HG03045 (cell line): Measurements from ENCODE around the gene SLC48A1.

Experiments used
- ATAC-seq: cut with Tn5 transposase; IDR thresholded peaks from one replicate; pipeline ENCODE4 v1.9.1; 2021; ENCODE audit warnings: mild to moderate bottlenecking, moderate library complexity; ENCODE audit not compliant: unreplicated experiment

Gene SLC48A1

DNA sequence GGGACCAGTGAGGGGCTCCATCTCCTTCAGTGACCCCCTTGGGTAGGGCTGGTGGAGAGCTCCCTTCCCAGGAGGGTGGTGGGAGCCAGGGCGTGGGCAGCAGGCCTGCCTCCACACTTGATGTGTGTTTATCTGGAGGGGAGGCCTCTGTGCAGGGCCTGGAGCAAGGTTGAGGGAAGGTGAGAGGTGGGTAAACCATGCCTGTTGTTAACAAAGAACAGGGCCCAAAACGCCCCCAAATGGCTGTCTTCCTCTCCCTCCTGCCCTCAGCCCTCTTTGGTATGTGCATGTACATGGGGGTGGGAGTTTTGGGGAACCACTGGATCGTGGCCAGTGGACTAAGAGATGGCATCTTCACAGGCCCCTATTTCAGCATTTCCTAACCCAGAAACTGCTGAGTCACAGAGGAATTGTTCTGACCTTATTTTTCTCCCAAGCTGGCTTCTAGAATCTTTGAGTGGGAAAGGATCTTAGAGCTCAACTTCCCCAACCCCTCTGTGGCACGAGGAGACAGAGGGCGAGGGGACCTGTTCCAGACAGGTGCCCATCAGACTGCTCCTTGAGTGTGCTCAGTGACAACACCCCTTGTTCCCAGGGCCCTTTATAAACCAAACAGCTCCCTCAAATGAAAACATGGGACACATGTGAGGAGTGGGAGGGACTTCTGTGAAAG, 3.6 kb downstream of the SLC48A1 start:
- no peak for ATAC-seq

DNA sequence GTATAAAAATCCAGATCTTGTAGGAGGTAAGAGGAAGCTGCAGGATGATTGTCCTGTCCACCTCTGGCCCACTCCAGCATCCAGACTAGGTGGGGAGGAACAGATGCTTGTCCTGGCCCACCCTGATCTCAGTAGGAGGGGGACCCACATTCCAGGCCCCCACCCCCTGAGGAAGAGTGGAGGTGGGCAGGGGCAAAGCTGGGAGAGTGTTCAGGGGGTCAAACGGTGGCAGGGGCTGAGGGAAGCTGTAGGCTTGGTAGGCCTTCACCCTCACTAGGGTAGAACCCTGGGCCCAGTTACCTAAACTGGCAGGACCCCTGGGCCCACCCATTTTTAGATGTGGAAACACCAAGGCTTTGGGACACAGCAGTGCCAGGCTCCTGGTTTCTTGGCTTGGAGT, 4.1 kb downstream of the SLC48A1 start:
- ATAC-seq = no peak

DNA sequence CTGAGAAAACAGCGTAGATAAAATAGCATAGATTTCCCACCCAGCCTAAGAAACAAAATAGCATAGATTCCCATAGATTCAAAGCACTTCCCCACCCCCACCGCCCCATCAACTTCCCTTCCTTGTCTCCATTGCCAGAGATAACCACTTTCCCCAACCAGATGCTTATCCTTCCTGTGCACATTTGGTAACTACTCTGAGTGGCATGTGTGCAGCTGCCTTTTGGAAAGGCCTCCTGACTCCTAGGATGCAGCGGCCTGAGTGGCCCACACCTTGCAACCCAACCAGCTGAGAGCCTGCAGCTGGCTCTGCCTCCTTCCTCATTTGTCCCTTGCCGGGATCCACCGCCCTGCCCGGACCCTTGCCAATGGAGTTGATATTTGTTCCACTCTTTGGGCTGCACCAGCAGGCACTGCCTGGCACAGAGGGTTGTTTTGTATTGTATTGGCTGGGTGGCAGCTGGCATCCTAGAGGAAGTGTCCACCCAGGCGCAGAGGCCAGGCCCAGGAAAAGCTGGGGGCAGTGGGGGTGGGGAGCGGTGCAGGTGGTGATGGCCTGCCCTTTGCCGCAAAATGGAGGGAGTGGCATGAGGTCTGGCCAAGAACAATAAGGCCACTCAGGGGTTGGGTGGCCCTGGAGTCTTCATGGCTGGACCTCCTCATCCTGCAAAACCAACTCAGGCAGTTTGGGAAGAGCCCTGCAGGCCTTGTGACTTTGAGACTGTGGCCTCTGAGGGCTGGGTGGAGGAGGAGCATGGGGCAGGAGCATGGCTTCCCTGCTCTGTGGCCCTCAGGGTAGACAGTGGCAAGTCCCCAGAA, 4.9 kb downstream of the SLC48A1 start:
- ATAC-seq = no peak

GRCh38 chr12:47778881-47779280, 5.8 kb downstream of the SLC48A1 start:
- ATAC-seq = no peak

- no peak for ATAC-seq
Observed at GRCh38 chr12:47779301-47779942, 6.4 kb downstream of the SLC48A1 start.

DNA sequence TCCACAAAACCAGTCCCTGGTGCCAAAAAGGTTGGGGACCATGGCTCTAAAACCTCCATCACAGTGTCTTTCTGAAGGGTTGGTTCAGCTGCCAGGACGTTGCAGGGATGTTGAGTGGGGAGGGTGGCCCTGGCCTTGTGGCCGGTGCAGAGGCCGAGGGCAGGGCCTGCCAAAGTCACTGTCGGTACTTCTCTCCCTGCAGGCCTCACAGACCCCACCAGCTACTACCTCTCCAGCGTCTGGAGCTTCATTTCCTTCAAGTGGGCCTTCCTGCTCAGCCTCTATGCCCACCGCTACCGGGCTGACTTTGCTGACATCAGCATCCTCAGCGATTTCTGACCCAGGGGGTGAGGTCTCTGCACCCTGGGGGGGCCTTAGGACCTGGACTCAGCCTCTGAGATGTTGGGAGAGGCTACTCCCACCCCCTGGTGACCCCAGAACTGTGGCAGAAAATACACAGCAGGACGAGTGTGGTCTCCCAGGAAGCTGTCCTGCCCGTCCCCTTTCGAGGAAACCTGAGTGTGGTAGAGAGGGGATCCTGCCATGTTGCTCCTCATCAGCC, 7.0 kb downstream of the SLC48A1 start:
- ATAC-seq = no peak

DNA sequence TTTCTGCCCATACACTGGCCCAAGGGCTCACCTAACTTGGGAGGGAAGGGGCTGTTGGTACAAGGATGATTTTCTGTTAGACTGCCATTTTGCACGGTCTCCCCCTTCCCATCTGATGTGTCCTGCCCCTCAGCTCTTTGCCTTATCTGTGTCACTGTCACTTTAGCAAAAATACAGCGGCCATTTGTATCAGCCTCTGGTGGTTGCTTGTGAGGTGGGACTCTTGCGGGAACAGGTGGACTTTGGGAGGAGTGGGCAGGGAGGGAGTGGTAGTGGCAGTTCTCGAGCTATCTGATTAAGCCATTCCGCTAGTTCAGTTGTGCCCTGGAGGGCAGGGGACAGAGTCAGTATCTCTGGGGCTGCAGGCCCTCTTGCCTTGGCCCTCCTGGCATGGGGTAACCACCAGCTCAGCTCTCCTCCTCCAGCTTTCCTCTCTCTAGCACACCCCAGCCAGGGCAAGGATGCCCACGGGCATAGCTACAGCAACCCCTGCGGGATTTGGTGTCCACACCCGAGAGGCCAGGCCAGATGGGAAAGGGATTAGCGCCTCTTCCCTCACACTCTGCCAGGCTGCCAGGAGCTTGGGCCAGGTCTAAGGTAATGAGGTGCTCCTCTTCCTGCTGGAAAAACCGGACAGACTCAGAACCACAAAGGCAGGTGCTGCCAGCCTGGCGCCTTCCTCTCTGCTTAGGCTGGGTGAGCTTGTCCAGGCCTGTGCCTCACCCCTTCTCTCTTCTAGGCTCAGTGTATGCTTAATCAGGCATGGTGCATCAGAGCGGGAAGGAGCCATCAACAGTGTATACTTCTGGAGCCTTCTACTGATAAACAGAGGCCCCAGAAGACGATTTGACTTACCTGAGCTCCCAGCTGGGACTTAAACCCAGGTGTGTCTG, 8.7 kb downstream of the SLC48A1 start:
- ATAC-seq = no peak

- no peak for ATAC-seq
Observed at GRCh38 chr12:47782372-47782770, 9.3 kb downstream of the SLC48A1 start.

GRCh38 chr12:47783024-47783755, 10.2 kb downstream of the SLC48A1 start:
- ATAC-seq = no peak

DNA sequence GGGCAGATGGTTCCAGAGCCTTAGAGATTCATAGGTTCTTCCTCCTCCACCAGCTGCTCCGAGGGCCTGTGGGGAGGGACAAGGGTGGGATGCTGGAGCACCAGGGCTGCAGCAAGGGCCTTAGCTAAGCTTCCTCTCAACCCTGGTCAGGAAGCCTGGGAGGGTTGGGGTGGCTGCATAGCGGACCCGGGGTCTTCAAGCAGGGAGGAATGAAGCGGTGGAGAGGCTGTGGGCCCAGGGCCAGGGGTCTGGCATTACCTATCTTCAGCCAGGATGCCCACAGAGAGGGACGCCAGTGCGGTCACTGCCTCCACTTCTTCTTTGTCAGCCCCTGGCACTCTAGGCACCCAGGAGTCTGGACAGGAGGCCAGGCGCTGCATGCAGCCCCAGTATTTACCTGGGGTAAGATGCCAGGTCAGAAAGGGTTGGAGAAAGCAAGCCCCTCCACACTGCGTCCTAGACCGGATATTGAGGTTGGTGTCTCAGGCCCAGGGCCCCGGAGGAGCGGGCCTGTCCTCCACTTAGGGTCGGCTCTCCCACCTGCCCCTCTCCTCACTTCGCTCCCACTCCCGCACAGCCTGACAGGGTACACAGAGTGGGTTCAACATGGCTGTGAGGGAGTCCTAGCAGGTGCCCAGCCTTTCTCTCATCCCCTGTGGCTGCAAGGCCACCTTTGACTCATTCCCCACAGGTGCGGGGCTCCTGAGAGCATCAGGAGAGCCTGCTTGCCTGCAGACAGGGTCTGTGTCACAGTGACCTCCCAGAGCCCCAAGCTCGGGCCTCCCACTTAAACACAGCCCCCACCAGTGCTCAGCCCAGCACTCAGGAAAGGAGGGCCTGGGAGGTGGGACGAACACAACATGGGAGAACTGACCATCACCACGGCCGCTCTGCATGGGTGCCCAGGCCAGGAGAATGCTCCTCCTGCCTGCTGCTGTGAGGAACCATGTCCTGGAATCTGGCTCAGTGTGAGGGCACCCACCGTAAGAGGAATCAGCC, 11.1 kb downstream of the SLC48A1 start:
- ATAC-seq = no peak

DNA sequence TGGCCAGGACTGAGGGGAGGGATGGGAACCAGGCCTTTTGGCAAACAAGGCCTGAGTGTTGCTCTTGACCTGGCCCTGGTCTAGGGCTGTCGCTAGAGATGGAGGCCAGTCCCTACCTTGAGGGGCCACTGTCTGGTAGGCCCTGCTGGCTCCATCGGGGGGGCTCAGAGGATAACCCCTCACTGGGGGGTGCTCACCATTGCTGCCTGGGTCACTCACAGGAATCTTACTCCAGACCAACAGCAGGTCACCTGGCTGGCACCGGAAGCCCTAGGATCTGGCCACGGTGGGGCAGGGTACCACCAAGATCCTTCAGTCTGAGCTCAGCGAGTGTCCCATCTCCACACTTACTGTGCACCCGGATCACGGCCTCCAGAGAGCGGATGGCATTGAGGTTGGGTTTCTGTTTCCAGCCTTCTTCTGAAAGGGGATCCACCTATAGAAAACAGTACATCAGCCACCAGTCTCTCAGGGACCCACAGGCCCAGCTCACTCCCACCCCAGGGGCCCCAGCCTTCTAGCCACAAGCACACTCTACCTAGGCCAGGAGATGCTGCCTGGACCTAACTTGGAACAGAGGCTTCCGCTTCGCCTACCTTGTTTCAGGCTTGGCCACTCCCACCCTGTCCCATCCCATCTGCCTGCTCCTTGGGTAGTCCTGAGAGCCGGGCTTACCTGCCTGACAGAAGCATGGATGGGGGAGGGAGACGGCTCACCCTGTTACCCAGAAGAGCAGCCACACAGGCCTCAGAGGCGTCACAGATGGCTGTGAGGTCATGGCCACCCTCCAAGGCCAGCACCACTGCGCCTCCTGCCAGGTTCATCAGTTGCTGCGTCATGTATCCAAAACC, 12.2 kb downstream of the SLC48A1 start:
- ATAC-seq = no peak

DNA sequence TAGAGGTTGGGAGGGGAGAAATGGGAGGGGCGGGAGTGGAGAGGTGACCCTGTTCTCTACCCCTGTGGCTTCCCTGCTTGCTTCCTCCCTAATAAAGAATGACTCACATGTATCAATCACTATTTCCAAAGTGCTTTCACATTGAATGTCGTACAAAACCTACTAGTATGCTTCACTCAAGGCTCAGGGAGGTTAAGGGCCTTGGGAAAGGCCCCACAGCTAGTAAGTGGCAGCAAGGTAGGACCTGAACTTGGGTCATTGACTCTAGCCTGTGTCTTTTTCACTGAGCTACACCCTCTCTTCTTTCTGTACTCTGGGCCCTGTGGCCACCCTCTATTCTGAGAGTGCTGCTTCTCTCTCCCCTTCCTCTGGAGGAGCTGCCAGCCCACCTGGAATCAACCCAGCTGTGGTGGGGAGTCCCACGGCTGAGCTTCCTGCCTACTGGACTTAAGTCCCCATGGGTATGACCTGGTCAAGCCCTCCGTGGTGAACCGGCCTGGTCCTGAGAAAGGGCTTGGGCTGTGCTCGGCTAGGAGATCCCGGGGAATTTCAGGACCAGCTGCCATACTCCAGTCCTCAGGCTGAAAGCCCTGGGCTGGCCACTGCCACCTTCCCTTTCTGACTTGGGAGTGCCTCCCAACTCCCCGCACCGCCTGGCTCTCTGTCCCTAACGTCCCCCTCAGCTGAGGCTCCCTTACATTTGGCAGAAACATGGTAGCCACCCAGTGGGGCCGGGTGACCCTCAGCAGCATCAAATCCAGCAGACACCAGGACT, 13.0 kb downstream of the SLC48A1 start:
- no peak for ATAC-seq

- ATAC-seq = no peak
Observed at GRCh38 chr12:47786662-47787280, 13.7 kb downstream of the SLC48A1 start.

GRCh38 chr12:47787596-47788319, 14.7 kb downstream of the SLC48A1 start:
- ATAC-seq = no peak

DNA sequence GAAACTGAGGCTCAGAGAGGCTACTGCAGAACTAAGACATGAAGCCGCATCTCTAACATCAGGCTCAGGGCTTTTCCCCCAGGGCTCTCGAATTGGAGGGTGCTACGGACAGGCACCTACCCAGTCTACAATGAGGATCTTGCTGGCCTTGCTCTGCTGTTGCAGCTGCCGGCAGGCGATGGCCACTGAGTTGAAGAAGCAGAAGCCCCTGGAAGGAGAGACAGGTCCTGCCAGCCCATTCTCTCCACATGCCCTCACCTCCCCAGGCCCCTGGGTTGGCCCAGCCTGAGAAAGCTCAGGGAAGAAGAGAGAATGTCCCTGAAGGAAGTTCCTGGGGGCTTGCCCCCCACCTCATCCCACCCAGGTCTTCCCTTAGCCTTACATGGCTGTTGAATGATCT, 16.1 kb downstream of the SLC48A1 start:
- no peak for ATAC-seq
